Heart left ventricle (tissue), 13 donors: Measurements from ENCODE around the gene CCIN.

Experiments used
- CTCF ChIP-seq, 12 donors: fragments of 200-600 bp; sonication (generic) in 4 of 12; IDR thresholded peaks; one replicate each; pipeline versions ENCODE4 v1.5.0 to v1.8.0; 2018 to 2022; ENCODE audit warnings: antibody characterized with exemption in 12 of 12, mild to moderate bottlenecking in 5 of 12
- POLR2A ChIP-seq, 2 donors: fragments of 450-650 bp; IDR thresholded peaks; one replicate each; pipeline ENCODE4 v1.6.1; 2017; ENCODE audit warnings: antibody characterized with exemption in 2 of 2, mild to moderate bottlenecking in 2 of 2, moderate library complexity in 2 of 2
- donor health status: ischemic (EF 13 %, LVEDD 7.1; RV severe dilation, severe dysfunction).
- donor health status: DM: no; HTN: yes; CAD: no.
- donor health status: DM: no; HTN: no; CAD: no.
- donor health status: ischemic (EF 25% LVEDD 6.9; RV normal size, moderate dysfunction).
- donor health status: ischemic (EF 25% LVEDD 5.7; RV mildly dilated, moderate dysfunction).
- donor health status: ischemic (EF 35%, LVEDD 5.7; RV mildly dilated, moderate dysfunction).
- donor health status: nonischemic (EF 11% LVEDD 7.7; RV severe dilation, severe dysfunction).
- donor health status: DM: yes; HTN: yes; CAD: no.
- donor health status: PGD.
- donor health status: ischemic (EF 29% LVEDD 5.4; RV normal size, mild dysfunction).
- donor health status: nonischemic (EF 23%, LVEDD 6.1; RV moderate dilation, normal function).

DNA sequence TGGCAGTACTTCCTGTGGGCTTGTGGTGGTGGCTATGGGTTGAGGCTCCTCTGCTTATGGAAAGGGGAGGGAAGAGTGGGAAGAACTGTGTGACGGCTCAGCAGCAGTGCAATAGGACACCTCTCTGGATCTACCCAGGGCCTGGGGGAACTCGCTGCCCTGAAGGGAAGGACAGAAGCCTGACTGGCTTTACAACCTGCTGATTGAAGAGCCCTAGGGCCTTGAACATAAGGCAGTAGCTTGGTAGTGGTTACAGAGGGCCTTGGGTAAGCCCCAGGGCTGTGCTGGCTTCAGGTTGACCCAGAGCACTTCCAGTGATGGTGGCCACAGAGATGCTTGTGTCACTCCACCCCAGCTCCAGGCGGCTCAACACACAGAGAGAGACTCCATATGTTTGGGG is 5.5 kb downstream of the CCIN start:
- TF ChIP-seq CTCF (IDR thresholded peaks at IDR 0.05) = no peak
- TF ChIP-seq POLR2A (IDR thresholded peaks at IDR 0.05) = no peak
